Measurements from ENCODE around the gene FBXL5.

GRCh38 chr4:15673337-15673736 is 18.2 kb upstream of the FBXL5 start:
- TF ChIP-seq POLR2AphosphoS5 (IDR thresholded peaks at IDR 0.05) = no peak
- TF ChIP-seq CTCF (IDR thresholded peaks at IDR 0.05) = no peak
- TF ChIP-seq POLR2A (IDR thresholded peaks at IDR 0.05) = no peak
- TF ChIP-seq EP300 (IDR thresholded peaks at IDR 0.05) = no peak
